HEK293T (cell line): ENCODE measurements around the gene ATF7.
"Not testable (repeated sequence)": the region's sequence is repeated elsewhere in the genome, so short reads cannot be mapped to it uniquely, and the experiment has no call there.

Source experiments
- CTCF ChIA-PET: fragments of 350-600 bp; formaldehyde crosslinking; extraction: SDS; loops from one replicate; lab custom pipeline; 2021; ENCODE audit warnings: antibody characterized with exemption, inconsistent platforms; lab: Yijun Ruan, JAX
- POLR2A ChIA-PET: fragments of 350-600 bp; formaldehyde crosslinking; extraction: SDS; loops from one replicate; lab custom pipeline; 2020; ENCODE audit warnings: antibody characterized with exemption, inconsistent platforms; lab: Yijun Ruan, JAX
- DNase-seq: peaks from one replicate; pipeline ENCODE4 v3.0.0; 2012; ENCODE audit warnings: mixed read lengths; ENCODE audit errors: extremely low spot score
- ARNT ChIP-seq: fragments of 450-650 bp; IDR thresholded peaks from 2 replicates; pipeline ENCODE4 v1.6.1; 2017; ENCODE audit warnings: mild to moderate bottlenecking
- BHLHE40 ChIP-seq: fragments of 450-650 bp; IDR thresholded peaks from 2 replicates; pipeline ENCODE4 v1.6.1; 2016; ENCODE audit warnings: mild to moderate bottlenecking, moderate library complexity, borderline replicate concordance
- CTBP1 ChIP-seq: fragments of 450-650 bp; IDR thresholded peaks from 2 replicates; pipeline ENCODE4 v1.6.1; 2016; ENCODE audit warnings: borderline replicate concordance
- ELF4 ChIP-seq: fragments of 450-650 bp; IDR thresholded peaks from 2 replicates; pipeline ENCODE4 v1.6.1; 2017; ENCODE audit warnings: antibody characterized with exemption
- FOXA1 ChIP-seq: fragments of 450-650 bp; IDR thresholded peaks from 2 replicates; pipeline ENCODE4 v1.6.1; 2016; ENCODE audit warnings: mild to moderate bottlenecking
- FOXK2 ChIP-seq: fragments of 450-650 bp; IDR thresholded peaks from 2 replicates; pipeline ENCODE4 v1.6.1; 2016; ENCODE audit warnings: mild to moderate bottlenecking
- FOXM1 ChIP-seq: fragments of 450-650 bp; IDR thresholded peaks from 2 replicates; pipeline ENCODE4 v1.6.1; 2017; ENCODE audit warnings: mild to moderate bottlenecking, borderline replicate concordance
- HDGF ChIP-seq: fragments of 450-650 bp; IDR thresholded peaks from 2 replicates; pipeline ENCODE4 v1.6.1; 2017; ENCODE audit warnings: antibody characterized with exemption, borderline replicate concordance
- L3MBTL2 ChIP-seq: fragments of 450-650 bp; conservative IDR thresholded peaks from 2 replicates; pipeline ENCODE4 v1.6.1; 2016; ENCODE audit warnings: mild to moderate bottlenecking
- LEF1 ChIP-seq: fragments of 450-650 bp; IDR thresholded peaks from 2 replicates; pipeline ENCODE4 v1.6.1; 2017; ENCODE audit warnings: mild to moderate bottlenecking, borderline replicate concordance
- NFRKB ChIP-seq: fragments of 450-650 bp; IDR thresholded peaks from 2 replicates; pipeline ENCODE4 v1.6.1; 2016; ENCODE audit warnings: mild to moderate bottlenecking, moderate library complexity
- PKNOX1 ChIP-seq: fragments of 450-650 bp; IDR thresholded peaks from 2 replicates; pipeline ENCODE4 v1.6.1; 2016
- SP1 ChIP-seq: fragments of 450-650 bp; IDR thresholded peaks from 2 replicates; pipeline ENCODE4 v1.6.1; 2017
- SUZ12 ChIP-seq: fragments of 450-650 bp; IDR thresholded peaks from 2 replicates; pipeline ENCODE4 v1.6.1; 2016; ENCODE audit warnings: mild to moderate bottlenecking
- TARDBP ChIP-seq: fragments of 450-650 bp; IDR thresholded peaks from 2 replicates; pipeline ENCODE4 v1.6.1; 2016
- ZNF384 ChIP-seq: fragments of 450-650 bp; IDR thresholded peaks from 2 replicates; pipeline ENCODE4 v1.6.1; 2016

Gene ATF7

GRCh38 chr12:53481939-53482586, 144.1 kb downstream of the ATF7 start:
- TF ChIP-seq FOXM1 (no peak), SP1 (no peak), ARNT (no peak), FOXK2 (no peak), FOXA1 (no peak), SUZ12 (no peak), L3MBTL2 (no peak), LEF1 (no peak), NFRKB (no peak), ZNF384 (no peak), HDGF (no peak), PKNOX1 (no peak), BHLHE40 (no peak), TARDBP (no peak), ELF4 (no peak), CTBP1 (no peak)
- peak; percentile 39 for DNase-seq
- ChIA-PET POLR2A (interaction anchor here (1.2 to 2.7 kb wide), 3 partner anchors 11 to 187 kb away, joined by 3 to 19 read pairs (median 10); partner anchors contain the start of genes PFDN5 and TARBP2), CTCF (interaction anchor here (1.1 kb wide), 1 partner anchor 19 kb away, joined by 3 read pairs; the partner anchor contains the start of gene TARBP2)

GRCh38 chr12:53481458-53481857, 144.7 kb downstream of the ATF7 start:
- CTCF ChIA-PET, DNase-seq: not testable (repeated sequence)
- POLR2A ChIA-PET, result interaction anchor here (0.7 to 2.7 kb wide), 4 partner anchors 12 to 186 kb away, joined by 3 to 19 read pairs (median 6); partner anchors contain the start of genes PFDN5 and TARBP2

- ChIA-PET POLR2A (interaction anchor here (0.7 to 2.7 kb wide), 4 partner anchors 12 to 186 kb away, joined by 3 to 19 read pairs (median 6); partner anchors contain the start of genes PFDN5 and TARBP2), CTCF (interaction anchor here (0.6 kb wide), 1 partner anchor 31 kb away, joined by 3 read pairs; no protein-coding TSS in a partner anchor)
- TF ChIP-seq ARNT, result no peak
- no peak for TF ChIP-seq HDGF
- TF ChIP-seq SUZ12, result no peak
- no peak for TF ChIP-seq TARDBP
- TF ChIP-seq FOXM1, result no peak
- TF ChIP-seq ELF4, result no peak
- no peak for TF ChIP-seq PKNOX1
- TF ChIP-seq LEF1, result no peak
- no peak for TF ChIP-seq ZNF384
- TF ChIP-seq BHLHE40, result no peak
- TF ChIP-seq NFRKB, result no peak
- no peak for TF ChIP-seq FOXK2
- no peak for TF ChIP-seq SP1
- TF ChIP-seq CTBP1, result no peak
- no peak for TF ChIP-seq FOXA1
- TF ChIP-seq L3MBTL2, result no peak
- no peak for DNase-seq
These were observed 145.4 kb downstream of the ATF7 start for GRCh38 chr12:53480491-53481442.

- CTCF ChIA-PET, result no interaction called here
- TF ChIP-seq ELF4 (no peak), SUZ12 (no peak), SP1 (no peak), LEF1 (no peak), BHLHE40 (no peak), FOXA1 (no peak), FOXK2 (no peak), L3MBTL2 (no peak), FOXM1 (no peak), ZNF384 (no peak), HDGF (no peak)
These were observed 146.9 kb downstream of the ATF7 start for GRCh38 chr12:53479331-53479730.

GRCh38 chr12:53478865-53479264, 147.3 kb downstream of the ATF7 start:
- ChIA-PET CTCF (no interaction called here), POLR2A (interaction anchor here (1.9 kb wide), 1 partner anchor 99 kb away, joined by 5 read pairs; no protein-coding TSS in a partner anchor)
- no peak for DNase-seq
- TF ChIP-seq L3MBTL2, result no peak
- no peak for TF ChIP-seq NFRKB
- no peak for TF ChIP-seq LEF1
- TF ChIP-seq ZNF384, result no peak
- TF ChIP-seq SP1, result no peak
- no peak for TF ChIP-seq ELF4
- TF ChIP-seq HDGF, result no peak
- no peak for TF ChIP-seq FOXM1
- no peak for TF ChIP-seq ARNT
- no peak for TF ChIP-seq BHLHE40
- no peak for TF ChIP-seq TARDBP
- TF ChIP-seq SUZ12, result no peak

More at GRCh38 chr12:53479331-53479730, 146.9 kb downstream of the ATF7 start:
- DNase-seq, result no peak
- POLR2A ChIA-PET, result interaction anchor here (1.9 kb wide), 1 partner anchor 100 kb away, joined by 5 read pairs; no protein-coding TSS in a partner anchor
